GM06990 (cell line): ENCODE results near the gene LMX1B.

Experiments
- DNase-seq: peaks from one replicate; pipeline ENCODE4 v3.0.0-alpha.2; 2011; ENCODE audit not compliant: insufficient read length; ENCODE audit errors: extremely low read depth
- H3K27me3 ChIP-seq: replicated peaks from 2 replicates; pipeline ENCODE4 v1.6.0; 2011; ENCODE audit warnings: low read length; ENCODE audit not compliant: control insufficient read depth, insufficient read depth
- H3K36me3 ChIP-seq: 2 replicates; pipeline ENCODE4 v1.5.1; 2011; ENCODE audit warnings: low read length; ENCODE audit not compliant: control insufficient read depth, insufficient read depth
- H3K4me3 ChIP-seq: replicated peaks from 2 replicates; pipeline ENCODE4 v1.5.1; 2011; ENCODE audit warnings: low read depth, mild to moderate bottlenecking, control low read depth, low read length
- TF ChIP-seq, protein P1 (sequence below): IDR thresholded peaks from 2 replicates; pipeline ENCODE4 v1.5.1; 2011; ENCODE audit warnings: low read length, control low read depth, mild to moderate bottlenecking, inconsistent platforms; ENCODE audit not compliant: insufficient read depth, poor library complexity, severe bottlenecking

LMX1B gene

DNA sequence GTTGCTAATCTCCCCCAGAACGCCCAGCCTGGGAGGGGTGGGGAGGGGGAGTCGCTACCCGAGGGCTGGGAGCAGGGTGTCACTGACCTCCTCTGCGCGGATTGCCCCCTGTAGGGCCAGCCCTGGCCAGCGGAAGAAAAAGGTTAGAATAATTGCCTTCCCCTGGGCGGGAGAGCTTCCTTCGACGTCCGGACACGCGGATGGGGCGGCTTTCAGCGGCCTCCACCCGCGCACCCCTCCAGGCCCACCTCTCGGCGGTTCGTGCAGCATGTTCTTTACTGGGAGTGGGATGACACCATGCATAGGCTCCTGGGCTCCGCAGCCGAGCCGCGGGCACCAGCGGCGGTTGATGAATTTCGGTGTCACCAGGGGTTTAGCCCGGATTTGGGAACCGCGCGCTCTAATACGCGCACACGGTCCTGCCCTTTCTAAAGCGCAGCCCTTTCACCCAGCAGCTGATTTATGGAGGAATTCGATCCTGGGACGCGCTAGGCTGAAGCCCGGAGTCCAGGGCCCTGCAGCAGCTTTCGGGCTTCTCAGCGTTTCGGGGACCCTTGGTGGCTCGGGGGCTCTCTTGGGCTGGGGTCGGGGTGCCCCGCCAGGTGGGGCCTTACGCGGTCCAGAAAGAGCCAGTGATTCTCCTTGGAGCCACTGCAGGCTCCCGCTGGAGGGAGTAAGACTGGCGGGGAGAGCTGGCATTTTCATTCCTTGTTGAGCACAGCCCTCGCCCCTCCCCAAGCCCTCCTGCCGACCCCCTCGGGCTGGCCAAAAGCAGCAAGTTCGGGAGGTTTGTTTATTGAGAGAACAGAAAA, 10.1 kb downstream of the LMX1B start:
- DNase-seq = no peak
- H3K27me3 ChIP-seq = peaks cover 12% of the 10 kb centered on the region
- H3K36me3 ChIP-seq = no peaks in the 10 kb centered on the region
- TF ChIP-seq, protein P1, sequence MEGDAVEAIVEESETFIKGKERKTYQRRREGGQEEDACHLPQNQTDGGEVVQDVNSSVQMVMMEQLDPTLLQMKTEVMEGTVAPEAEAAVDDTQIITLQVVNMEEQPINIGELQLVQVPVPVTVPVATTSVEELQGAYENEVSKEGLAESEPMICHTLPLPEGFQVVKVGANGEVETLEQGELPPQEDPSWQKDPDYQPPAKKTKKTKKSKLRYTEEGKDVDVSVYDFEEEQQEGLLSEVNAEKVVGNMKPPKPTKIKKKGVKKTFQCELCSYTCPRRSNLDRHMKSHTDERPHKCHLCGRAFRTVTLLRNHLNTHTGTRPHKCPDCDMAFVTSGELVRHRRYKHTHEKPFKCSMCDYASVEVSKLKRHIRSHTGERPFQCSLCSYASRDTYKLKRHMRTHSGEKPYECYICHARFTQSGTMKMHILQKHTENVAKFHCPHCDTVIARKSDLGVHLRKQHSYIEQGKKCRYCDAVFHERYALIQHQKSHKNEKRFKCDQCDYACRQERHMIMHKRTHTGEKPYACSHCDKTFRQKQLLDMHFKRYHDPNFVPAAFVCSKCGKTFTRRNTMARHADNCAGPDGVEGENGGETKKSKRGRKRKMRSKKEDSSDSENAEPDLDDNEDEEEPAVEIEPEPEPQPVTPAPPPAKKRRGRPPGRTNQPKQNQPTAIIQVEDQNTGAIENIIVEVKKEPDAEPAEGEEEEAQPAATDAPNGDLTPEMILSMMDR = no peak
- no peak overlapping the region for H3K4me3 ChIP-seq

DNA sequence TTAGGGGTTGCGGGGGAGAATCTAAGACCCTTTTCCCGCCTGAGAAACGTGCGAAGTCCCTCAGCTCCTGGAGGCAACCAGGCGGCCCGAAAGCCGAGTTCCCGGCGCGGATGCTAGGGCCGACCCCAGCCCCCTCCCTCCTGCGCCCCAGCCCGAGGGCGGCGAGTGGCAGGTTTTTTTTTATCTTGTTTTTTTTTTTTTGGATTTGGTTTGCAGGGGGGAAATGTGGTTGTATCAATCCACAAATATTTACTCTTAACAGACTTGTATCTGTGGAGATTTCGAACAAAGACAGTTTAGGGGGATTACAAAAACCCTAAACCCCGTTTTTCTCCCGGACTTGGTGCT, 10.7 kb downstream of the LMX1B start:
- H3K27me3 ChIP-seq = peaks cover 10% of the 10 kb centered on the region

DNA sequence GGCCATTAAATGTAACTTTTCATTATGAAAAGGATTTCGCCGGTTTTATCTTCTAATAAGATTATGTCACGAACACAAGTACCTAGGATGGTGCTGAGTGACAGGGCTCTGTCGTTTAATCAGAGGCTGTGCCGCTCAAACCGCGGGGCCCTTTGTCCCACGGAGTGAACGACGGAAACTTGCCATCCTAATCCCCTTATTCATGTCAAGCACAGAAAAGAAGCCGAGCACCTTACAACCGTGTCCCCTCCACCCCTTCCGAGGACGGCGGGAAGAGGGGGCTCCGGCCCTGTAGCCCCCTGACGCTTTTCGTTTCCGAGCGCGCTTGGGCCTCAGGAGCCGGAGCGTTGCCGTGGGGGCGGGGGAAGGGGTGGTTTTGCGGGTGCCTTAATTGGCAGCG, 11.2 kb downstream of the LMX1B start:
- TF ChIP-seq, protein P1 = no peak
- Histone ChIP-seq H3K4me3 (no peak overlapping the region), H3K27me3 (peaks cover 9% of the 10 kb centered on the region), H3K36me3 (no peaks in the 10 kb centered on the region)
- no peak for DNase-seq

More for the DNA sequence above, 10.7 kb downstream of the LMX1B start:
- Histone ChIP-seq H3K36me3 (no peaks in the 10 kb centered on the region), H3K4me3 (no peak overlapping the region)
- DNase-seq = no peak
- TF ChIP-seq, protein P1 = no peak

DNA sequence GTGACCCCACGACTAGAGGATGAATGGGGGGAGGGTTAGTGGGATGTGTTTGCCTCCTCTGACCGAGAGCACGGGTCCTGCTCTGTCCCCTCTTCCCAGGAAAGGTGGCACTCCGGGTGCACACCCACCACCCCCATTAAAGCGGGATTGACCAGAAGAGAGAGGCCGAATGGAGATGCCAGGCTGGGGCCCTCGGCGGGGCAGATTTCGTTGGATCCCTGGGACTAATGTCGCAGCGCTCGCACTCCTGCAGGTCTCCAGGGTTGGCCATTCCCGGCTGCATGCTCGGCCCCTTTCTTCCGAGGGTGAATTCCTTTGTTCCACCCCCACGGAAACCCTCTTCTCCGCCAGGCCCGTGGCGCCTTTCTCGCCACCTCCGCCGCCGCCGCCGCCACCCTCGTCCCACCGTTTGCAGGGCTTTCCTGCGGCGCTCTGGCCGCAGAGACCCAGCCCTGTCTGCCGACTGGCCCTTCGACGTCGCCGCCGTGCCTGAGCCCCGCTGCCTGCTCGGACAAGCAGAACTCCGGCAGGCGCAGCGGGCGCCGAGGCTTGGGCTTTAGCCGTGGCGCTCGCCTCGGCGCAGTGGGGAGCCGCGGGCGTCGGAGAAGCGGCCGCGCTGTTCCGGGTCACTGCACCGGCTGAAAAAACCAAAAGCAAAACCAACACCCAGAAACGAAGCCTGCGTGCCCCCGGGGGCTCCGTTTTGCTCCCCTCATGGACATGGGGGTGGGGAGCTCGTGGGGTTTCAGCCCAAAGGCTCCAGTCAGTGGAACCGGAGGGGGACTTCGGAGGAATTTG, 11.8 kb downstream of the LMX1B start:
- TF ChIP-seq, protein P1 = no peak
- H3K36me3 ChIP-seq = no peaks in the 10 kb centered on the region
- DNase-seq = peak; percentile 22
- H3K4me3 ChIP-seq = peak overlapping the region; percentile 49
- H3K27me3 ChIP-seq = peaks cover 9% of the 10 kb centered on the region

DNA sequence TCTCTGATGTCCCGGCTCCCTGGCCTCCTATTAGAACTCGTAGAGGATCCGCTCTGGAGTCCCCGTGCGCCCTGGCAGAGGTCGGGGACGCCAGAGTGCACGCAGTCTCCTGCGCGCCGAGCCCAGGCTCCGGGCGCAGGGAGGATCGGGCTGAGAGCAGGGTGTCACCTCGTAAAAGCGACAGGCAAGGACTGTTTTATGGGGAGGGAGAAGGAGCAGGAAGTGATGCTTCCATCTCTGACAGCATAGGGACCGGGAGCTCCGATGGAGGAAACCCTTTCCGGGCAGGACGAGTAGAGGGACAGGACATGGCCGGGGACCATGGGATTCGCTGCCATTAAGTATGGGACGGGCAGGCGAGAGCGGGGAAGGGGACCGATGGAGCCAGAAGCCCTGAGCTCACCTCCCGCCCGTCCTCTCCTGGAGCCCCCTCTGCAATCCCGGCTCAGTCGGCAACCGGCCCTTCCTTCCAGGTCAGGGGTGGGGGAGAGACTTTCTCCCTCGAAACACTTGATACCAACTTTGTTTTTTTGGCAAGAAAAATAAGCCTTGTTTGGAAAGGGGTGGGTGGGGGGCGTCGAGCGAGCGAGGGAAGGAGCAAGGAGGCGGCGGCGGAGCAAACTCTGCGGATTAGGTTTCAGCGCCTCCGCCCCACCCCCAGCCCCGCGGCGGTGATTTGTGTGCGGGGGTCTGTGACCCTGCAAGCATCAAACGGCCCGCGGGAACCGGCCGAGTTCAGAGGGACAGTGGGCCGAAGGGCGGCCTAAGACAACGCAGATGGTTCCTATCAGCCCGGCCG, 12.6 kb downstream of the LMX1B start:
- TF ChIP-seq, protein P1 = no peak
- Histone ChIP-seq H3K4me3 (peak overlapping the region; percentile 49), H3K27me3 (peaks cover 9% of the 10 kb centered on the region), H3K36me3 (no peaks in the 10 kb centered on the region)
- DNase-seq = no peak
